HL-60/S4 treated with retinoic acid at 250 ng/mL for 4 days and 3 days (cell line): ENCODE data around the gene GORASP1.

Source experiments
- in situ Hi-C: fragments of 300-500 bp; cut with MboI; formaldehyde crosslinking; loops from 2 replicates; pipeline ENCODE4 v1.7.0; 2022; ENCODE audit warnings: low sequenced_read_pairs

GORASP1 gene

GRCh38 chr3:39126532-39127071 is 19.2 kb upstream of the GORASP1 start:
- in situ Hi-C loops, result no loop called here

- in situ Hi-C loops, result no loop called here
Observed at GRCh38 chr3:39125841-39126500, 18.5 kb upstream of the GORASP1 start.

- in situ Hi-C loops, result no loop called here
Observed at GRCh38 chr3:39124876-39125840, 17.7 kb upstream of the GORASP1 start.

- in situ Hi-C loops, result no loop called here
Observed at GRCh38 chr3:39122813-39123212, 15.4 kb upstream of the GORASP1 start.

- in situ Hi-C loops, result no loop called here
Observed at GRCh38 chr3:39121621-39122020, 14.2 kb upstream of the GORASP1 start.

GRCh38 chr3:39118931-39119660 is 11.7 kb upstream of the GORASP1 start:
- in situ Hi-C loops, result no loop called here

- in situ Hi-C loops, result no loop called here
Observed at GRCh38 chr3:39118079-39118478, 10.7 kb upstream of the GORASP1 start.

- in situ Hi-C loops, result no loop called here
Observed at GRCh38 chr3:39115870-39116269, 8.4 kb upstream of the GORASP1 start.

GRCh38 chr3:39114456-39114855 is 7.0 kb upstream of the GORASP1 start:
- in situ Hi-C loops, result no loop called here

- in situ Hi-C loops, result no loop called here
Observed at GRCh38 chr3:39113291-39113690, 5.9 kb upstream of the GORASP1 start.

- in situ Hi-C loops, result no loop called here
Observed at GRCh38 chr3:39112535-39112934, 5.1 kb upstream of the GORASP1 start.

- in situ Hi-C loops, result no loop called here
Observed at GRCh38 chr3:39112113-39112512, 4.7 kb upstream of the GORASP1 start.

GRCh38 chr3:39110041-39110639 is 2.7 kb upstream of the GORASP1 start:
- in situ Hi-C loops, result no loop called here

GRCh38 chr3:39109086-39109485 is 1.7 kb upstream of the GORASP1 start:
- in situ Hi-C loops, result no loop called here

GRCh38 chr3:39108200-39108710 is 828 bp upstream of the GORASP1 start:
- in situ Hi-C loops, result no loop called here

GRCh38 chr3:39106851-39107387 is 508 bp downstream of the GORASP1 start:
- in situ Hi-C loops, result no loop called here

- in situ Hi-C loops, result no loop called here
Observed at GRCh38 chr3:39106281-39106811, 1.1 kb downstream of the GORASP1 start.

- in situ Hi-C loops, result no loop called here
Observed at GRCh38 chr3:39105687-39106063, 1.8 kb downstream of the GORASP1 start.

GRCh38 chr3:39104961-39105686 is 2.3 kb downstream of the GORASP1 start:
- in situ Hi-C loops, result no loop called here
